HL-60 (cell line): Measurements from ENCODE around the gene DNAJC27.
"Not testable (repeated sequence)": the region's sequence is repeated elsewhere in the genome, so short reads cannot be mapped to it uniquely, and the experiment has no call there.

Experiments used
- DNase-seq, 2 experiments: peaks; one replicate each; pipeline ENCODE4 v3.0.0-alpha.2; 2010 to 2020; ENCODE audit warnings: low read depth in 1 of 2, low spot score in 1 of 2
- H3K27ac ChIP-seq: fragments of 250-450 bp; sonication (Bioruptor Pico); replicated peaks from 2 replicates; pipeline ENCODE4 v1.5.1; 2020; ENCODE audit warnings: mild to moderate bottlenecking, moderate library complexity
- H3K27me3 ChIP-seq: fragments of 250-450 bp; sonication (Bioruptor Pico); 2 replicates; pipeline ENCODE4 v1.5.1; 2021; ENCODE audit warnings: mild to moderate bottlenecking, moderate library complexity; ENCODE audit not compliant: insufficient read depth, poor library complexity, severe bottlenecking
- H3K4me3 ChIP-seq: replicated peaks from 2 replicates; pipeline ENCODE4 v1.5.1; 2011; ENCODE audit warnings: mild to moderate bottlenecking, control low read depth, low read length; ENCODE audit not compliant: insufficient read depth
- CTCF ChIP-seq: IDR thresholded peaks from one replicate; pipeline ENCODE4 v1.5.1; 2011; ENCODE audit warnings: low read length, control low read depth, inconsistent platforms; ENCODE audit not compliant: insufficient read depth
- GABPA ChIP-seq: IDR thresholded peaks from 2 replicates; pipeline ENCODE4 v1.6.1; 2012; ENCODE audit warnings: low read depth
- POLR2AphosphoS5 ChIP-seq: IDR thresholded peaks from 2 replicates; pipeline ENCODE4 v1.6.1; 2012; ENCODE audit warnings: low read depth
- REST ChIP-seq: IDR thresholded peaks from 2 replicates; pipeline ENCODE4 v1.6.1; 2012; ENCODE audit warnings: low read depth; ENCODE audit not compliant: insufficient replicate concordance
- SPI1 ChIP-seq: IDR thresholded peaks from 2 replicates; pipeline ENCODE4 v1.6.1; 2012; ENCODE audit warnings: low read depth, mild to moderate bottlenecking, borderline replicate concordance
- long read RNA-seq: library from polyadenylated mRNA; unstranded; transcript quantifications from one replicate; pipeline ENCODE4 v2.0.0, GENCODE V29; 2020

DNAJC27 gene
- long read RNA-seq, full-length matches to known transcripts = 2 of 19 reads
- long read RNA-seq, partial matches to known transcripts = 1 of 19 reads
- long read RNA-seq, other reads (novel, unspliced or antisense) = 16 of 19 reads

GRCh38 chr2:24971536-24972314, at the start of gene DNAJC27:
DNAJC27 (minus strand) TSS chr2:24971955; CDS start chr2:24971904, 51 bp downstream.
- TF ChIP-seq REST (no peak), POLR2AphosphoS5 (peak; percentile 90), CTCF (no peak)
- peak; percentile 95 to 96 for DNase-seq
- Histone ChIP-seq H3K4me3 (peak within 1 kb of the TSS; percentile 83), H3K27ac (peak within 1 kb of the TSS; percentile 95), H3K27me3 (no peaks in the 10 kb centered on the region)

GRCh38 chr2:25018681-25019080, 46.9 kb upstream of the DNAJC27 start:
- H3K27me3 ChIP-seq = no peaks in the 10 kb centered on the region
- H3K27ac ChIP-seq = no peak overlapping the region
- no peak overlapping the region for H3K4me3 ChIP-seq
- TF ChIP-seq GABPA (no peak), SPI1 (no peak), POLR2AphosphoS5 (no peak), REST (no peak), CTCF (no peak)
- no peak for DNase-seq

- Histone ChIP-seq H3K27me3 (no peaks in the 10 kb centered on the region), H3K27ac (no peak overlapping the region), H3K4me3 (no peak overlapping the region)
- TF ChIP-seq SPI1 (no peak), POLR2AphosphoS5 (no peak), REST (no peak), CTCF (no peak), GABPA (no peak)
- DNase-seq = no peak
These were observed 42.9 kb upstream of the DNAJC27 start for GRCh38 chr2:25014631-25015030.

GRCh38 chr2:25011342-25011741, 39.6 kb upstream of the DNAJC27 start:
- not testable (repeated sequence) for H3K4me3 ChIP-seq

More at GRCh38 chr2:25011342-25011741, 39.6 kb upstream of the DNAJC27 start:
- DNase-seq, H3K27me3 ChIP-seq, H3K27ac ChIP-seq: not testable (repeated sequence)
